ENCODE measurements around the gene ARHGAP28.

Gene ARHGAP28

DNA sequence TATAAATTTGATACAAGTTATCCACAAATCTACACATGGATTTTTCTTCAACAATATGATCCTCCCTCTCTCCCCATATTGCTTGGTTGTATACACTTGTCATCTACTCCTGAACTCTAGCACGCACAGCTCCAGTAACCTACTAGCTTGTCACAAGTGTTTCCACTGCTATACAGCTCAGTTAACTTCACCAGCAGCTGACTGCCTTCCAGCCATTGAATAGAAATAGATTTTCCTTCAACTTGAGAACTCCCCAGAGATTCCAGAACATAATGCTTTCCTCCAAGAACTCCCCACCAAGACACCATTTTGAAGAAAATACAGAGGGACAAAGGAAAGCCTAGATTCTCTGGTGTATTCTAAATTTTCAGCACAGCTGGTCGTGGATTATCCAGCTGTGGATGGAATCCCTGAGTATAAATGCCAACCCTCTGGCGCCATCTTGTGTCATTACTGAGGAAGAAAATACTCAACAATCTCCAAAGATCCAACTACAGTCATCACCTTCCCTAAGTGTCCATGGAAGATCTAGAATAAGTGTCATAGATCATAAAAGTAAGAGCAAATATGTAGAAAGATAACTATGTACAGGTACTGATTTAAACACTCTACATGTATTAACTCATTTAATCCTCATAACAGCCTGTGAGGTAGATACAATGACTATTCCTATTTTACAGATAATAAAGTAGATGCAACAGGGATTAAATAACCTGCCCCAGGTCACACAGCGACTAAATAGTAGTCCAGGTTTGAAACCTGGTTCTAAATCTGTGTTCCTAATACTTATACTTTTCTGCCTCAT is 156.7 kb downstream of the ARHGAP28 start:
- TF ChIP-seq, protein P1, sequence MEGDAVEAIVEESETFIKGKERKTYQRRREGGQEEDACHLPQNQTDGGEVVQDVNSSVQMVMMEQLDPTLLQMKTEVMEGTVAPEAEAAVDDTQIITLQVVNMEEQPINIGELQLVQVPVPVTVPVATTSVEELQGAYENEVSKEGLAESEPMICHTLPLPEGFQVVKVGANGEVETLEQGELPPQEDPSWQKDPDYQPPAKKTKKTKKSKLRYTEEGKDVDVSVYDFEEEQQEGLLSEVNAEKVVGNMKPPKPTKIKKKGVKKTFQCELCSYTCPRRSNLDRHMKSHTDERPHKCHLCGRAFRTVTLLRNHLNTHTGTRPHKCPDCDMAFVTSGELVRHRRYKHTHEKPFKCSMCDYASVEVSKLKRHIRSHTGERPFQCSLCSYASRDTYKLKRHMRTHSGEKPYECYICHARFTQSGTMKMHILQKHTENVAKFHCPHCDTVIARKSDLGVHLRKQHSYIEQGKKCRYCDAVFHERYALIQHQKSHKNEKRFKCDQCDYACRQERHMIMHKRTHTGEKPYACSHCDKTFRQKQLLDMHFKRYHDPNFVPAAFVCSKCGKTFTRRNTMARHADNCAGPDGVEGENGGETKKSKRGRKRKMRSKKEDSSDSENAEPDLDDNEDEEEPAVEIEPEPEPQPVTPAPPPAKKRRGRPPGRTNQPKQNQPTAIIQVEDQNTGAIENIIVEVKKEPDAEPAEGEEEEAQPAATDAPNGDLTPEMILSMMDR (IDR thresholded peaks at IDR 0.05; ENCODE audit: insufficient read depth, low read length, missing control alignments): peak; percentile 52
- no peak overlapping the region for H3K4me3 ChIP-seq (ENCODE audit: low read depth, low read length)
- no peak for DNase-seq (ENCODE audit: low read depth, low spot score)
- ChIA-PET CTCF (interaction anchor here (0.8 to 6.9 kb wide), 13 partner anchors 15 to 1813 kb away, joined by 3 to 142 read pairs (median 4); no protein-coding TSS in a partner anchor), POLR2A (no interaction called here)

DNA sequence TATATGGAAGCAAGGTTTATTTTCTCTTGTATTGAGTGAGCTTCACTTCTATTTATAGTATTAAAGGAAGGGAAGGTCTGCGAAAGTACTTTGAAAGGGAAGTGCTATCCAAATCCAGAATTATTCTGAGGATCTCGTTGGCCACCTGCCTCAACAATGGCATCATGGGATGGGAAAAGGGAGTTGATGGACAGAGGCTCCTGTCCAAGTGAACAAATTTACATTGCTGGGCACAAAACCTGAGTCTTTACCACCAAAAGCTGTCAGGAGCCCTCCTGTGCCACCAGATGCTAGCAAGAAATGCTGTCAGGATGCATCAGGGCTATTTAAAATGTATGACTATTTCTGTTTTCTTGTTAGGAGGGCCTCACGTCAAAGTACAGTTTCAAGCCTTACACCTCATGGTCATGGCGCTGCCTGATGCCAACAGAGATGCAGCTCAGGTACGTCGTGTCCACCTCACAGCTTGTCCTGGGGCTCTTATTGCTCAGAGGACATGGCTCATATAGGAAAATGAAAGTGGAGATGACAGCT is 157.3 kb downstream of the ARHGAP28 start:
- TF ChIP-seq, protein P1 (IDR thresholded peaks at IDR 0.05; ENCODE audit: insufficient read depth, low read length, missing control alignments): no peak
- H3K4me3 ChIP-seq (ENCODE audit: low read depth, low read length): no peak overlapping the region
- DNase-seq (ENCODE audit: low read depth, low spot score): no peak
- POLR2A ChIA-PET: interaction anchor here (0.6 kb wide), 1 partner anchor 345 kb away, joined by 3 read pairs; no protein-coding TSS in a partner anchor
- CTCF ChIA-PET: interaction anchor here (0.7 to 6.9 kb wide), 8 partner anchors 16 to 1276 kb away, joined by 3 to 142 read pairs (median 6); no protein-coding TSS in a partner anchor

DNA sequence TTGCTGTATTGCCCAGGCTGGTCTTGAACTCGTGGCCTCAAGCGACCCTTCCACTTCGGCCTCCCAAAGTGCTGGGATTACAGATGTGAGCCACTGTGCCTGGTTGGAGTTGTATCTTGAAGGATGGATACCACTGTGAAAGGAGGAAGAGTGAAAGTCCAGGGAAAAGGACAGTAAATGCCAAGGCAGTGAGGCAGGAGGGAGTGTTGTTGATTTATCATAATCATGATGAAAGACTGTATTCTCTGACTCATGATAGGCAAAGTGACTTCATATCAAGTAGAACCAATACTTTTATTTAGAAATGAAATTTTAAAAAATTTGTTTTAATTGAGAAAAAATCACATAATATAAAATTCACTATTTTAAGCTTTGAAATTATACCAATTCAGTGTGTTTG is 162.3 kb downstream of the ARHGAP28 start:
- CTCF ChIA-PET: interaction anchor here (1.3 to 2.5 kb wide), 4 partner anchors 347 to 1024 kb away, joined by 3 to 9 read pairs (median 4); no protein-coding TSS in a partner anchor
- POLR2A ChIA-PET: no interaction called here
- no peak for DNase-seq (ENCODE audit: low read depth, low spot score)
- TF ChIP-seq, protein P1 (IDR thresholded peaks at IDR 0.05; ENCODE audit: insufficient read depth, low read length, missing control alignments): no peak
- no peak overlapping the region for H3K4me3 ChIP-seq (ENCODE audit: low read depth, low read length)

DNA sequence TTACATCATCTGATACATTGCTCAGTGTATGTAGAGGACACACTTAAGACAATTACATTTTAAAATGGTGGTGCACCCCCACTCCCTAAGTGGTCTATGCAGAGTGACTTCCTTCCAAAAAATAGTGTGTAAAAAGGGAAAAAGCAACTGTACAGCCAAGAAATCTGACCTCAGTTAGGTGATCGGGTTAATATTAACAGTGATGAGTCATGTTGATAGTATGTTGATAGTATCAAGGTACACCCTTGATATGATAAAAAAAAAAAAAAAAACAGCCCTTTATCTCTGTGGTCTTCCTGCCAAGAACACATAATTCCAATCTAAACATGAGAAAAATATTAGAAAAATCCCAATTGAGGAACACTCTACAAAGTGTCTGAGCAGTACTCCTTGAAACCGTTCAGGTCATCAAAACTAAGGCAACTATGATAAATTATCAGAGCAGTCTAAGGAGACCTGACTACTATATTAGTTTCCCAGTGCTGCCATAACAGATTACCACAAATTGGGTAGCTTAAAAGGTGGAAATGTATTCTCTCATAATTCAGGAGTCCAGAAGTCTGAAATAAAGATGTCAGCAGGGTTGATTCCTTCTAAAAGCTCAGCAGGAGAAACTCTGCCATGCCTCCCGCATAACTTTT is 171.9 kb downstream of the ARHGAP28 start:
- ChIA-PET CTCF (no interaction called here), POLR2A (no interaction called here)
- TF ChIP-seq, protein P1 (IDR thresholded peaks at IDR 0.05; ENCODE audit: insufficient read depth, low read length, missing control alignments): no peak
- H3K4me3 ChIP-seq (ENCODE audit: low read depth, low read length): no peak overlapping the region
- DNase-seq (ENCODE audit: low read depth, low spot score): no peak

DNA sequence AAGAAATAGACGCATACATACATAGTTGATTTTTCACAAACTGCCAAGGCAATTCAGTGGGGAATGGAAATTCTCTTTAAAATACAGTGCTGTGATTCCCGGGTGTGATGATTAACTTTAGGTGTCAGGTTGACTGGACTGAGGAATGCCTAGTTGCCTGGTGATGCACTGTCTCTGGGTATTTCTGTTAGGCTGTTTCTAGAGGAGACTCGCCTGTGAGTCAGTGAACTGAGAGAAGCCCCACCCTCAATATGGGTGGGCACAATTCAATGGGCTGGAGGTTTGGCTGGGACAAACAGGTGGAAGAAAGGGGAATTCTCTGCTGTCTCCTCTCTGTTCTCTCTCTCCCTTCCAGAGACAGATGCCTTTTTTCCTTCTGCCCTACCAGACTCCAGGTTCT is 187.6 kb downstream of the ARHGAP28 start:
- TF ChIP-seq, protein P1 (IDR thresholded peaks at IDR 0.05; ENCODE audit: insufficient read depth, low read length, missing control alignments): no peak
- ChIA-PET CTCF (interaction anchor here (1.0 to 10.2 kb wide), 4 partner anchors 10 to 258 kb away, joined by 3 to 171 read pairs (median 4); no protein-coding TSS in a partner anchor), POLR2A (no interaction called here)
- no peak overlapping the region for H3K4me3 ChIP-seq (ENCODE audit: low read depth, low read length)
- DNase-seq (ENCODE audit: low read depth, low spot score): no peak
